ENCODE data around the gene PPP1R16B. TPM values are rescaled to one million over a fixed set of nuclear protein-coding genes. Genes with fewer than 3 reads are reported as not detected.

The PPP1R16B gene
- total RNA-seq, 2 experiments from 2014 or later = 87.6 to 91.1 TPM

GRCh38 chr20:38969708-38970107 lies 164.2 kb downstream of the PPP1R16B start:
- Mint-ChIP-seq H3K36me3 (ENCODE audit: low read depth) (peaks cover 73% of the 10 kb centered on the region), H3K4me1 (ENCODE audit: low read depth) (peaks cover 19% of the 10 kb centered on the region), H3K27me3 (no peaks in the 10 kb centered on the region), H3K9me3 (no peaks in the 10 kb centered on the region), H3K27ac (no peak overlapping the region), H3K4me3 (no peak overlapping the region)
- H3K9me3 ChIP-seq (ENCODE audit: control insufficient read depth in 1 of 2, insufficient read depth in 1 of 2, low read length in 2 of 2) = no peaks in the 10 kb centered on the region
- ChIA-PET POLR2A (no interaction called here), CTCF (no interaction called here)
- H3K27me3 ChIP-seq (ENCODE audit: control insufficient read depth in 1 of 2, insufficient read depth in 2 of 2, low read length in 2 of 2) = no peaks in the 10 kb centered on the region
- no peak overlapping the region for H3K27ac ChIP-seq (ENCODE audit: low read depth in 1 of 2, low read length in 2 of 2)
- TF ChIP-seq CTCF (IDR thresholded peaks at IDR 0.05) = no peak
- H3K36me3 ChIP-seq (ENCODE audit: insufficient read depth, low read length) = peaks cover 50% of the 10 kb centered on the region
- intact Hi-C loops (cut with DNase I, micrococcal nuclease) = loop anchor here in 1 of 2 experiments (10.0 kb wide), 1 partner anchor 495 kb away; the partner anchor contains the start of gene RALGAPB
- no peak for ATAC-seq (ENCODE audit: poor library complexity)
- no peak for DNase-seq
- no peak overlapping the region for H3K4me3 ChIP-seq (ENCODE audit: low read length)
- no peaks in the 10 kb centered on the region for H3K4me1 ChIP-seq (ENCODE audit: insufficient read depth, low read length)

GRCh38 chr20:38970302-38970701 lies 164.8 kb downstream of the PPP1R16B start:
- ATAC-seq (ENCODE audit: poor library complexity) = no peak
- CTCF ChIA-PET = no interaction called here
- POLR2A ChIA-PET = interaction anchor here (1.4 kb wide), 1 partner anchor 8 kb away, joined by 4 read pairs; the partner anchor contains the start of gene DHX35

More at GRCh38 chr20:38970302-38970701, 164.8 kb downstream of the PPP1R16B start:
- Histone ChIP-seq H3K4me1 (ENCODE audit: insufficient read depth, low read length) (no peaks in the 10 kb centered on the region), H3K36me3 (ENCODE audit: insufficient read depth, low read length) (peaks cover 54% of the 10 kb centered on the region), H3K27me3 (ENCODE audit: control insufficient read depth in 1 of 2, insufficient read depth in 2 of 2, low read length in 2 of 2) (no peaks in the 10 kb centered on the region), H3K9me3 (ENCODE audit: control insufficient read depth in 1 of 2, insufficient read depth in 1 of 2, low read length in 2 of 2) (no peaks in the 10 kb centered on the region), H3K27ac (ENCODE audit: low read depth in 1 of 2, low read length in 2 of 2) (no peak overlapping the region), H3K4me3 (ENCODE audit: low read length) (no peak overlapping the region)
- no peak overlapping the region for H3K27ac Mint-ChIP-seq
- H3K36me3 Mint-ChIP-seq (ENCODE audit: low read depth) = peaks cover 73% of the 10 kb centered on the region
- intact Hi-C loops (cut with DNase I, micrococcal nuclease) = no loop called here
- peaks cover 13% of the 10 kb centered on the region for H3K4me1 Mint-ChIP-seq (ENCODE audit: low read depth)
- no peaks in the 10 kb centered on the region for H3K27me3 Mint-ChIP-seq
- H3K9me3 Mint-ChIP-seq = no peaks in the 10 kb centered on the region
- DNase-seq = no peak
- no peak overlapping the region for H3K4me3 Mint-ChIP-seq
- no peak for TF ChIP-seq CTCF (IDR thresholded peaks at IDR 0.05)

Other genes with a start within 250 kb of the PPP1R16B start
- not detected for gene ADIG, start 224.5 kb upstream of the PPP1R16B start, total RNA-seq
- not detected for gene ARHGAP40, start 203.9 kb upstream of the PPP1R16B start, total RNA-seq
- not detected for gene SLC32A1, start 81.2 kb upstream of the PPP1R16B start, total RNA-seq
- gene ACTR5, start 57.2 kb upstream of the PPP1R16B start, total RNA-seq = 10 to 100 TPM; 11.1 to 11.9 TPM
- 1 to 10 TPM; 1.8 to 1.9 TPM for gene FAM83D, start 120.7 kb downstream of the PPP1R16B start, total RNA-seq
- gene DHX35, start 156.6 kb downstream of the PPP1R16B start, total RNA-seq = 1 to 10 TPM; 7.3 to 7.6 TPM

Measured in CD4-positive, alpha-beta T cell (primary cell).